Measurements from ENCODE around the gene ZNF79. TPM values are rescaled to one million over a fixed set of nuclear protein-coding genes. Genes with fewer than 3 reads are reported as not detected.
A peak's percentile ranks its signal among the peaks of the same experiment; 100 is the strongest.

ZNF79 gene
- polyA plus RNA-seq, 2 donors: 2.3 to 2.5 TPM

DNA sequence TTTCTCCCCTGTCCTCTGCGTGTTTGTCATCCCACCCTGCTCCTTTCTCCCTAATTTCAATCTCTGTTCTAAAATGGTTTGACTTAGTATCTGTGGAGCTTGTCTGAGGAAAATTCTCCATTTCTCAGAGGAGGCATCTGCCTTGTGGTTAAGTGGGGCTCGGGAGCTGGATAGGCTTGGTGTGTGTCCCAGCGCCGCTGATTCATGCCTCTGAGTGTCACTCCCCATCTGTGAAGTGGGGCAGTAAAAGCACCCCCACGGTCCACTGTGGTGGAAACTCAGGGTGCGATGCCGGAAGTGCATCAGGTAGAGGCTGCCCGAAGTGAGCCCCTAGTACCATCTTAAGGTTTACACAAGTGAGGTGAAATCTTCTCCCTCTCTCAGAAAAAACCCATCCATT, 64.8 kb downstream of the ZNF79 start:
- WGBS, 2 donors: 87 to 91% methylated on average over 8 of the region's 8 CpGs
- no peak overlapping the region for H3K27ac ChIP-seq (ENCODE audit: low read depth in 2 of 2, low read length in 1 of 2)
- H3K4me3 ChIP-seq (ENCODE audit: low read depth in 1 of 2, low read length in 2 of 2): no peak overlapping the region
- no peaks in the 10 kb centered on the region for H3K4me1 ChIP-seq (ENCODE audit: control insufficient read depth in 2 of 2, insufficient read depth in 2 of 2, low read length in 1 of 2)
- peaks cover 9 to 47% of the 10 kb centered on the region in 2 donors for H3K36me3 ChIP-seq (ENCODE audit: control insufficient read depth in 2 of 2, insufficient read depth in 2 of 2, low read length in 1 of 2)
- no peaks in the 10 kb centered on the region for H3K27me3 ChIP-seq (ENCODE audit: control insufficient read depth in 1 of 2, insufficient read depth in 2 of 2, low read length in 2 of 2)
- no peaks in the 10 kb centered on the region for H3K9me3 ChIP-seq (ENCODE audit: control insufficient read depth in 2 of 2, insufficient read depth in 1 of 2, low read depth in 1 of 2, low read length in 1 of 2)

DNA sequence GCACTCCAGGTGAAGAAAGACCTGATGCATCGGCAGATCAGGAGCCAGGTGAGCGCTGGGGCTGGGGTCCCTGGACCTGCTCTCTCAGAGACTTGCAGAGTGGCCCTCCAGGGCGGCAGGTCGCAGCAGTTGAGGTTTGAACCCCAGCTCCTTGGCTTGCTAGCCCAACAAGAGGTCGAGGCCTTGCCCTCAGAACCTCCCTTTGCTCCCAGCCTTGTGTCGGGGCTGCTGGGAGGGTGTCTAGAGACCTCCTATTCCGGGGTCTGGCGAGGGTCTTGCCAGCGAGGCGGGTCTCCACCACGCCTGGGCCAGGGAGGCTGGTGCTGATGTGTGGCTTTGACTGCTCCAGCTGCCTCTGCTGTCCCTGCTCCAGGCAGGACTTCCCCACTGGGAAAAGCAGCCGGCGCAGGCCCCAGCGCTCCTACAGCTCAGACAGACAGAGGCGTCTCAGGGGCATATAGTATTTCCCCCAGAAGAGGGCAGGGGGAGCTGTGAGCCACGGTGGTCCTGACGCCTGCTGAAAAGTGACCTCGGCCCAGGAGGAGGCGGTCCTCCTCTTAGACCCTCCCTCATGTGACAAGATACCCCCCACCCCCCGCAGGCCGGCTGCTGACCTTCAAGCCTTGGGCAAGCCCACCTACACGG, 65.4 kb downstream of the ZNF79 start:
- Histone ChIP-seq H3K9me3 (ENCODE audit: control insufficient read depth in 2 of 2, insufficient read depth in 1 of 2, low read depth in 1 of 2, low read length in 1 of 2) (no peaks in the 10 kb centered on the region), H3K27ac (ENCODE audit: low read depth in 2 of 2, low read length in 1 of 2) (no peak overlapping the region), H3K4me3 (ENCODE audit: low read depth in 1 of 2, low read length in 2 of 2) (no peak overlapping the region), H3K4me1 (ENCODE audit: control insufficient read depth in 2 of 2, insufficient read depth in 2 of 2, low read length in 1 of 2) (peaks cover 0 to 3% of the 10 kb centered on the region in 2 donors), H3K27me3 (ENCODE audit: control insufficient read depth in 1 of 2, insufficient read depth in 2 of 2, low read length in 2 of 2) (no peaks in the 10 kb centered on the region), H3K36me3 (ENCODE audit: control insufficient read depth in 2 of 2, insufficient read depth in 2 of 2, low read length in 1 of 2) (peaks cover 9 to 47% of the 10 kb centered on the region in 2 donors)
- 83 to 86% methylated on average over 22 of the region's 22 CpGs for WGBS, 2 donors

DNA sequence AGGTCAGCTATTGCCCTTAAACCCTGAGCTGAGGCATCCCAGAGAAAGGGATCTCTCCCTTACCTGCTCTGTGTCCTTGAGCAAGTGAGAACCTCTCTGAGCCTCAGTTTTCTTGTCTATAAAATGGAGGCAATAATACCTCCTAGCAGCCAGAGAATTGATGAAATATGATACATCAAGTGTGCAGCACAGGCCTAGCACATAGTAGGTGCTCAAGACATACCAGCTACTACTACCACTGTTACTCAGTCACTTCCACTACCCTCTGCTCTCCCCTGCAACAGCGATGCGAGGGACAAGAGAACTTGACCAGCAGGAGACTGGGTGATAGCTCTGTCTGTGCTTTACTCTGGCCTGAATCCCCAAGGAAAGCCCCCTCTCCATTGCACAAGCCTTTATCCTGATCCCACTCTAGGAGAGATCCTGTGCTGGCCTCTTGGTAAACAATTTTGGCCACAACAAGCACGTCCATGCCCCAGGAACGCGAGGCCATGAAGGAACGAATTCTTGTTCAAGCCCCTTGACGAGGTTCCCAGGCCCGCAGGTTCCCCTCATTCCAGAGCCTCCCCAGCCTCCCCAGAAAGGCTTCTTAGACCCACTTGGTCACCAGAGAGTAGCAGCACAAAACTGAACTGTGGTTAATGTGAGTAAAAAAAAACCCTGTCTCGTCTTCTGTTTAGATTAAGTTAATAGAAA, 66.5 kb downstream of the ZNF79 start:
- Histone ChIP-seq H3K27ac (ENCODE audit: low read depth in 2 of 2, low read length in 1 of 2) (no peak overlapping the region), H3K4me3 (ENCODE audit: low read depth in 1 of 2, low read length in 2 of 2) (no peak overlapping the region), H3K4me1 (ENCODE audit: control insufficient read depth in 2 of 2, insufficient read depth in 2 of 2, low read length in 1 of 2) (peaks cover 0 to 6% of the 10 kb centered on the region in 2 donors), H3K27me3 (ENCODE audit: control insufficient read depth in 1 of 2, insufficient read depth in 2 of 2, low read length in 2 of 2) (no peaks in the 10 kb centered on the region), H3K9me3 (ENCODE audit: control insufficient read depth in 2 of 2, insufficient read depth in 1 of 2, low read depth in 1 of 2, low read length in 1 of 2) (no peaks in the 10 kb centered on the region), H3K36me3 (ENCODE audit: control insufficient read depth in 2 of 2, insufficient read depth in 2 of 2, low read length in 1 of 2) (peaks cover 9 to 47% of the 10 kb centered on the region in 2 donors)
- WGBS, 2 donors: 89 to 91% methylated on average over 9 of the region's 9 CpGs

DNA sequence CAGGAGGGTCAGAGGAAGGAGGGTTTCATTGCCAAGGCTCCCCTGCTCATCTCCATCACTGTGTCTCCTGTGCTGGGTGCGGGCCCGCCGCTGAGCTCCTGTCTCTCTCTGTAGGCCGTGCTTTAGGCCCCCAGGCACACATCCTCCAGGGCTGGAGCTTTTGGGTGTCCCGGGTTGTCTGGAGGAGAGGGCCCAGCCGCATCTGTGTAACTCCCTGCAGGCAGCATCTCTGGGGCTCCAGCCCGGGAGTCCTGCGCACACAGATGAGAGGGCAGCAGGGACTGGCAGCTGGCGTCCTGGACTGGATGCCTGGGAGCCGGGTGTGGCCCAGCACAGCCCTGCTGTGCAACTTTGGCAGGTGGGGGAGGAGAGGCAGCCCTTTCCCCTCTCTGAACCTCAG, 67.3 kb downstream of the ZNF79 start:
- Histone ChIP-seq H3K9me3 (ENCODE audit: control insufficient read depth in 2 of 2, insufficient read depth in 1 of 2, low read depth in 1 of 2, low read length in 1 of 2) (no peaks in the 10 kb centered on the region), H3K4me3 (ENCODE audit: low read depth in 1 of 2, low read length in 2 of 2) (no peak overlapping the region), H3K4me1 (ENCODE audit: control insufficient read depth in 2 of 2, insufficient read depth in 2 of 2, low read length in 1 of 2) (peaks cover 0 to 9% of the 10 kb centered on the region in 2 donors), H3K36me3 (ENCODE audit: control insufficient read depth in 2 of 2, insufficient read depth in 2 of 2, low read length in 1 of 2) (peaks cover 13 to 48% of the 10 kb centered on the region in 2 donors), H3K27ac (ENCODE audit: low read depth in 2 of 2, low read length in 1 of 2) (no peak overlapping the region), H3K27me3 (ENCODE audit: control insufficient read depth in 1 of 2, insufficient read depth in 2 of 2, low read length in 2 of 2) (no peaks in the 10 kb centered on the region)
- 83% methylated on average over 10 of the region's 10 CpGs for WGBS, 2 donors

DNA sequence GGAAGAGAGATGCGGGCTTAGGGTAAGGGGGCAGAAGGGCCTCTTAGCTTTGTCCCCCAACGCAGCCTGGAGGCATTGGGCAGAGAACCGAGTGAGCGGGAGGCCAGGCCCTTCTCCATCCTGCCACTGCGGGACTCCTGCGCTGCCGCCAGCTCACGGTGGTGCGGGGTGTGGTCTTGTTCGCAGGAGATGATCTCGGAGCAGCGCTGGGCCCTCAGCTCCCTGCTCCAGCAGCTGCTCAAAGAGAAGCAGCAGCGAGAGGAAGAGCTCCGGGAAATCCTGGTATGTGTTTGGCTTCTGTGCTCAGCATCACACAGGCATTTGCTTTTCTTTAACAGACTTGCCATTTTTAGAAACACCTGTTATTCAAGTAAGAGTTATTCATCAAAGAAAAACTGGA, 68.4 kb downstream of the ZNF79 start:
- Histone ChIP-seq H3K4me1 (ENCODE audit: control insufficient read depth in 2 of 2, insufficient read depth in 2 of 2, low read length in 1 of 2) (peaks cover 0 to 13% of the 10 kb centered on the region in 2 donors), H3K36me3 (ENCODE audit: control insufficient read depth in 2 of 2, insufficient read depth in 2 of 2, low read length in 1 of 2) (peaks cover 17 to 56% of the 10 kb centered on the region in 2 donors), H3K27ac (ENCODE audit: low read depth in 2 of 2, low read length in 1 of 2) (no peak overlapping the region), H3K4me3 (ENCODE audit: low read depth in 1 of 2, low read length in 2 of 2) (no peak overlapping the region), H3K27me3 (ENCODE audit: control insufficient read depth in 1 of 2, insufficient read depth in 2 of 2, low read length in 2 of 2) (no peaks in the 10 kb centered on the region), H3K9me3 (ENCODE audit: control insufficient read depth in 2 of 2, insufficient read depth in 1 of 2, low read depth in 1 of 2, low read length in 1 of 2) (no peaks in the 10 kb centered on the region)
- 78 to 83% methylated on average over 14 of the region's 14 CpGs for WGBS, 2 donors

DNA sequence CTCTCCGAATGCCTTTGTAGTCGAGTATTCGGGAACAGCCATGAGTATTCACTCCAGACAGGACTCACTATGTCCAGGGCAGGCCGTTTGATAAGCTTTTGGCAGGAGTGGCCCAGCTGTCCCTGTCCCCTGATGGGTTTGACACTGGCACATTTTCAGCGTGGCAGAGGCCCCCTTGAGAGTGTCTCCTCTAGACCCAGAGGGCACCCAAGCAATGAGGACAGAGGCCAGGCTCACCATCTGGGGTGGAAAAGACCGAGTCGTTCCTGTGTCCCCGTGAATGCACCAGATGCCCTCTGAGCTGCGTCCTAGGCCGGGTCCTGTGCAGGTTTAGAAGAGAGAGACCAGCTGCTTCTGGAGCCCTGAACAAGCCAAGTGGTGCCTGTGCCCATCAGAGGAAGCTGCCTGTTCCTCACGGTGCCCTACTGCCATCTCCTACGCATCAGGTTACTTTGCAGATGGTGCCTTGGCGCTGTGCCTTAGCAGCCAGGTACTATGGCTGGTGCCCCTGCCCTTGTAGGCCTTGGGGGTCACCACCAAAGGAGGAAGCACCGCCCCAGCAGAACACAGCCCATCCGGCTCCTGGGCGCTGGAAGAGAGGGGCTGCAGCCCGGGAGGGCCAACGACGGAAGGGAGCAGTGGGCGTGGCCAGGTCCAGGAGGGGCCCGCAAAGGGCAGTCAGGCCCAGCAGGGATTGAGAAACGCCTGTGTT, 69.6 kb downstream of the ZNF79 start:
- H3K4me1 ChIP-seq (ENCODE audit: control insufficient read depth in 2 of 2, insufficient read depth in 2 of 2, low read length in 1 of 2): peaks cover 0 to 13% of the 10 kb centered on the region in 2 donors
- no peaks in the 10 kb centered on the region for H3K9me3 ChIP-seq (ENCODE audit: control insufficient read depth in 2 of 2, insufficient read depth in 1 of 2, low read depth in 1 of 2, low read length in 1 of 2)
- H3K4me3 ChIP-seq (ENCODE audit: low read depth in 1 of 2, low read length in 2 of 2): no peak overlapping the region
- no peaks in the 10 kb centered on the region for H3K27me3 ChIP-seq (ENCODE audit: control insufficient read depth in 1 of 2, insufficient read depth in 2 of 2, low read length in 2 of 2)
- peak overlapping the region in 1 of 2 donors; percentile 11 for H3K27ac ChIP-seq (ENCODE audit: low read depth in 2 of 2, low read length in 1 of 2)
- H3K36me3 ChIP-seq (ENCODE audit: control insufficient read depth in 2 of 2, insufficient read depth in 2 of 2, low read length in 1 of 2): peaks cover 23 to 61% of the 10 kb centered on the region in 2 donors
- 79% methylated on average over 22 of the region's 22 CpGs for WGBS, 2 donors

DNA sequence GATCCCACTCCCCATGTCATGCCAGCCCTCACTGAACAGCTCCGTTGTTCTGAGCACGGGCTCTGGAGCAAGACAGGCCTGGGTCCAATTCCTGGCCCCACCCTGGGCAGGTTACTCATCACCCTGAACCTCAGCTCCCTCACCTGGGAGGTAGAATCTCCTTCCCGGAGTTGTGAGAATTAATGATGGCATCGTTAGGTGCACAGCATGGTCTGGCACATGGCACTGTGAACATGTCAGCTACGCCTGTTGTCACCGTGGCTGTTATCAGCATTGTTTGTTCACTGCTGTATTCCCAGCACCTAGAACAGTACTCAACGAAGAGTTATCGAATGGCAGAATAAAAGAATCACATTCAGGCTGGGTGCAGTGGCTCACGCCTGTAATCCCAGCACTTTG, 70.1 kb downstream of the ZNF79 start:
- Histone ChIP-seq H3K36me3 (ENCODE audit: control insufficient read depth in 2 of 2, insufficient read depth in 2 of 2, low read length in 1 of 2) (peaks cover 23 to 57% of the 10 kb centered on the region in 2 donors), H3K27me3 (ENCODE audit: control insufficient read depth in 1 of 2, insufficient read depth in 2 of 2, low read length in 2 of 2) (no peaks in the 10 kb centered on the region), H3K4me1 (ENCODE audit: control insufficient read depth in 2 of 2, insufficient read depth in 2 of 2, low read length in 1 of 2) (peaks cover 0 to 13% of the 10 kb centered on the region in 2 donors), H3K4me3 (ENCODE audit: low read depth in 1 of 2, low read length in 2 of 2) (no peak overlapping the region), H3K27ac (ENCODE audit: low read depth in 2 of 2, low read length in 1 of 2) (peak overlapping the region in 1 of 2 donors; percentile 11), H3K9me3 (ENCODE audit: control insufficient read depth in 2 of 2, insufficient read depth in 1 of 2, low read depth in 1 of 2, low read length in 1 of 2) (no peaks in the 10 kb centered on the region)
- WGBS, 2 donors: 53 to 73% methylated on average over 9 of the region's 9 CpGs

Other genes starting within 250 kb of the ZNF79 start
- 1 to 10 TPM; 3.5 TPM for gene GARNL3, start 159.6 kb upstream of the ZNF79 start, polyA plus RNA-seq
- 10 to 100 TPM; 10.3 to 12.2 TPM for gene SLC2A8, start 27.2 kb upstream of the ZNF79 start, polyA plus RNA-seq
- gene RPL12, start 27.0 kb downstream of the ZNF79 start, polyA plus RNA-seq: 1,000 to 10,000 TPM; 3,023 to 3,281 TPM
- gene LRSAM1, start 27.1 kb downstream of the ZNF79 start, polyA plus RNA-seq: 10 to 100 TPM; 10.7 to 17.5 TPM
- gene STXBP1, start 187.9 kb downstream of the ZNF79 start, polyA plus RNA-seq: 1 to 10 TPM; 4.7 to 7.1 TPM

Data from esophagus (tissue), 2 donors.